Ishikawa (cell line): ENCODE data around the gene TP53.

Source experiments
- CEBPB ChIP-seq: IDR thresholded peaks from 2 replicates; pipeline ENCODE4 v1.6.1; 2012
- CREB1 ChIP-seq: IDR thresholded peaks from 2 replicates; pipeline ENCODE4 v1.6.1; 2012; ENCODE audit warnings: low read depth
- EGR1 ChIP-seq: IDR thresholded peaks from 2 replicates; pipeline ENCODE4 v1.6.1; 2012
- EP300 ChIP-seq: IDR thresholded peaks from 2 replicates; pipeline ENCODE4 v1.6.1; 2012; ENCODE audit warnings: borderline replicate concordance
- FOXM1 ChIP-seq: IDR thresholded peaks from 2 replicates; pipeline ENCODE4 v1.6.1; 2012; ENCODE audit warnings: low read depth, borderline replicate concordance
- MAX ChIP-seq: IDR thresholded peaks from 2 replicates; pipeline ENCODE4 v1.6.1; 2012
- NFIC ChIP-seq: IDR thresholded peaks from 2 replicates; pipeline ENCODE4 v1.6.1; 2012
- RAD21 ChIP-seq: IDR thresholded peaks from 2 replicates; pipeline ENCODE4 v1.6.1; 2012; ENCODE audit warnings: low read depth
- TAF1 ChIP-seq: IDR thresholded peaks from 2 replicates; pipeline ENCODE4 v1.6.1; 2012; ENCODE audit warnings: low read depth, mild to moderate bottlenecking
- TCF12 ChIP-seq: IDR thresholded peaks from 2 replicates; pipeline ENCODE4 v1.6.1; 2012; ENCODE audit warnings: low read depth
- TEAD4 ChIP-seq: IDR thresholded peaks from 2 replicates; pipeline ENCODE4 v1.6.1; 2012
- USF1 ChIP-seq: IDR thresholded peaks from 2 replicates; pipeline ENCODE4 v1.6.1; 2012
- YY1 ChIP-seq: IDR thresholded peaks from 2 replicates; pipeline ENCODE4 v1.6.1; 2012; ENCODE audit warnings: low read depth
- ZBTB7A ChIP-seq: IDR thresholded peaks from 2 replicates; pipeline ENCODE4 v1.6.1; 2012; ENCODE audit warnings: low read depth
- TF ChIP-seq, protein P1 (sequence below): IDR thresholded peaks from 2 replicates; pipeline ENCODE4 v1.6.1; 2012; ENCODE audit warnings: low read depth, mild to moderate bottlenecking

Gene TP53

GRCh38 chr17:7715936-7716886 is 28.9 kb upstream of the TP53 start:
- TF ChIP-seq, protein P1, sequence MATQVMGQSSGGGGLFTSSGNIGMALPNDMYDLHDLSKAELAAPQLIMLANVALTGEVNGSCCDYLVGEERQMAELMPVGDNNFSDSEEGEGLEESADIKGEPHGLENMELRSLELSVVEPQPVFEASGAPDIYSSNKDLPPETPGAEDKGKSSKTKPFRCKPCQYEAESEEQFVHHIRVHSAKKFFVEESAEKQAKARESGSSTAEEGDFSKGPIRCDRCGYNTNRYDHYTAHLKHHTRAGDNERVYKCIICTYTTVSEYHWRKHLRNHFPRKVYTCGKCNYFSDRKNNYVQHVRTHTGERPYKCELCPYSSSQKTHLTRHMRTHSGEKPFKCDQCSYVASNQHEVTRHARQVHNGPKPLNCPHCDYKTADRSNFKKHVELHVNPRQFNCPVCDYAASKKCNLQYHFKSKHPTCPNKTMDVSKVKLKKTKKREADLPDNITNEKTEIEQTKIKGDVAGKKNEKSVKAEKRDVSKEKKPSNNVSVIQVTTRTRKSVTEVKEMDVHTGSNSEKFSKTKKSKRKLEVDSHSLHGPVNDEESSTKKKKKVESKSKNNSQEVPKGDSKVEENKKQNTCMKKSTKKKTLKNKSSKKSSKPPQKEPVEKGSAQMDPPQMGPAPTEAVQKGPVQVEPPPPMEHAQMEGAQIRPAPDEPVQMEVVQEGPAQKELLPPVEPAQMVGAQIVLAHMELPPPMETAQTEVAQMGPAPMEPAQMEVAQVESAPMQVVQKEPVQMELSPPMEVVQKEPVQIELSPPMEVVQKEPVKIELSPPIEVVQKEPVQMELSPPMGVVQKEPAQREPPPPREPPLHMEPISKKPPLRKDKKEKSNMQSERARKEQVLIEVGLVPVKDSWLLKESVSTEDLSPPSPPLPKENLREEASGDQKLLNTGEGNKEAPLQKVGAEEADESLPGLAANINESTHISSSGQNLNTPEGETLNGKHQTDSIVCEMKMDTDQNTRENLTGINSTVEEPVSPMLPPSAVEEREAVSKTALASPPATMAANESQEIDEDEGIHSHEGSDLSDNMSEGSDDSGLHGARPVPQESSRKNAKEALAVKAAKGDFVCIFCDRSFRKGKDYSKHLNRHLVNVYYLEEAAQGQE = no peak
- TF ChIP-seq TEAD4 = no peak
- no peak for TF ChIP-seq NFIC
- TF ChIP-seq USF1 = no peak
- TF ChIP-seq TCF12 = no peak
- TF ChIP-seq TAF1 = no peak
- no peak for TF ChIP-seq EP300
- TF ChIP-seq ZBTB7A = no peak
- TF ChIP-seq YY1 = no peak
- no peak for TF ChIP-seq RAD21
- no peak for TF ChIP-seq CREB1

- TF ChIP-seq FOXM1 = no peak
- TF ChIP-seq USF1 = no peak
- TF ChIP-seq TCF12 = no peak
- TF ChIP-seq NFIC = no peak
Observed at GRCh38 chr17:7714721-7715594, 27.7 kb upstream of the TP53 start.

GRCh38 chr17:7713782-7714181 is 26.5 kb upstream of the TP53 start:
- TF ChIP-seq TAF1 (no peak), RAD21 (no peak), CREB1 (no peak), FOXM1 (no peak), TEAD4 (no peak), USF1 (no peak), ZBTB7A (no peak), EGR1 (no peak)
- TF ChIP-seq, protein P1 = no peak

GRCh38 chr17:7712111-7712771 is 25.0 kb upstream of the TP53 start:
- no peak for TF ChIP-seq TCF12
- TF ChIP-seq USF1 = no peak

- TF ChIP-seq MAX (no peak), RAD21 (no peak), YY1 (no peak), TEAD4 (no peak), EGR1 (no peak), TCF12 (no peak), FOXM1 (no peak), NFIC (no peak), TAF1 (no peak), EP300 (no peak), CEBPB (no peak), CREB1 (no peak), USF1 (no peak), ZBTB7A (no peak)
- TF ChIP-seq, protein P1 = no peak
Observed at GRCh38 chr17:7711051-7711755, 23.9 kb upstream of the TP53 start.
